ENCODE measurements around the gene RAB40A. TPM values are rescaled to one million over a fixed set of nuclear protein-coding genes. Genes with fewer than 3 reads are reported as not detected.
A peak's percentile ranks its signal among the peaks of the same experiment; 100 is the strongest.

RAB40A gene
- total RNA-seq, 2 experiments from 2014 or later, result 0.18 to 0.58 TPM

DNA sequence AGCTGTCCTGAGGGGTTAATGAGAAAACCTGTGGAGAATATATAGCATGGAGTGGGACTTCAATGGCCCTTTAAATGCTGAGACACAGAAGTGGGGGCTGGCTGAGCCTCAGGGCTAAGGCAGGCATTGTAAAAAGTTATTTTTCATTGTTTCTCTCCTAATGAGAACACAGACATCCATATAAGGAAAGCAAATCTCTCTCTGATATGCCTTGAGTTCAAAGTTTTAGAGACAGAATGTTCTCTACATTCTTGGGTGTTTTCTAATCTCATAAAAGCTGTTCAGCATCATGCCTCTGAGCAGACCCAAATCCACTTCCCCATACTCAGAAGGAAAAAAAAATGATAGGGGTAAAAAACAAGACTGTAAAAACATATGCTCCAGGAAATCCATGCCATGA lies 16.8 kb upstream of the RAB40A start:
- DNase-seq (no peak), ATAC-seq (no peak)
- TF ChIP-seq, protein P1, sequence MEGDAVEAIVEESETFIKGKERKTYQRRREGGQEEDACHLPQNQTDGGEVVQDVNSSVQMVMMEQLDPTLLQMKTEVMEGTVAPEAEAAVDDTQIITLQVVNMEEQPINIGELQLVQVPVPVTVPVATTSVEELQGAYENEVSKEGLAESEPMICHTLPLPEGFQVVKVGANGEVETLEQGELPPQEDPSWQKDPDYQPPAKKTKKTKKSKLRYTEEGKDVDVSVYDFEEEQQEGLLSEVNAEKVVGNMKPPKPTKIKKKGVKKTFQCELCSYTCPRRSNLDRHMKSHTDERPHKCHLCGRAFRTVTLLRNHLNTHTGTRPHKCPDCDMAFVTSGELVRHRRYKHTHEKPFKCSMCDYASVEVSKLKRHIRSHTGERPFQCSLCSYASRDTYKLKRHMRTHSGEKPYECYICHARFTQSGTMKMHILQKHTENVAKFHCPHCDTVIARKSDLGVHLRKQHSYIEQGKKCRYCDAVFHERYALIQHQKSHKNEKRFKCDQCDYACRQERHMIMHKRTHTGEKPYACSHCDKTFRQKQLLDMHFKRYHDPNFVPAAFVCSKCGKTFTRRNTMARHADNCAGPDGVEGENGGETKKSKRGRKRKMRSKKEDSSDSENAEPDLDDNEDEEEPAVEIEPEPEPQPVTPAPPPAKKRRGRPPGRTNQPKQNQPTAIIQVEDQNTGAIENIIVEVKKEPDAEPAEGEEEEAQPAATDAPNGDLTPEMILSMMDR (IDR thresholded peaks at IDR 0.05), result no peak
- CTCF ChIA-PET, result interaction anchor here (1.5 kb wide), 1 partner anchor 135 kb away, joined by 3 read pairs; no protein-coding TSS in a partner anchor
- Mint-ChIP-seq H3K36me3 (ENCODE audit: low read depth) (no peaks in the 10 kb centered on the region), H3K4me3 (no peak overlapping the region), H3K9me3 (no peaks in the 10 kb centered on the region), H3K27ac (no peak overlapping the region), H3K27me3 (no peaks in the 10 kb centered on the region), H3K4me1 (ENCODE audit: low read depth) (peaks cover 3% of the 10 kb centered on the region)
- POLR2A ChIA-PET, result no interaction called here
- intact Hi-C loops (cut with micrococcal nuclease), result loop anchor here (10.0 kb wide), 1 partner anchor 149 kb away; the partner anchor contains the start of gene MORF4L2

DNA sequence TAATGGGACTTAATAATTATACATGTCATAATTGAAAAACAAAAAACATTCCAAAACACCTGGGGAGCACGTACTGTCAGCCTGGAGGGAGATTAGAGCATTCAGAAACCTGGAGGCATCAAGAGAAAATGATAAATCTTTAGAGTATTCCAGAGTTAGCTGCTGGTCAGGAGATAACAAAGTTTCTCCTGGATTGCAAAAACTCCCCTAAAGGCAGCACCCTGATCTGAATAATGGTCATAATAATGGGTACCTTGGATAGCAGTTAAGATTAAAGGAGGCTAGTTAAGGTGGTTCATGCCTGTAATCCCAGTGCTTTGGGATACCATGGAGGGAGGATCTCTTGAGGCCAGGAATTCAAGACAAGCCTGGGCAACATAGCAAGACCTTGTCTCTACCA lies 15.9 kb upstream of the RAB40A start:
- Mint-ChIP-seq H3K36me3 (ENCODE audit: low read depth) (no peaks in the 10 kb centered on the region), H3K9me3 (no peaks in the 10 kb centered on the region), H3K27ac (no peak overlapping the region), H3K4me3 (no peak overlapping the region), H3K27me3 (no peaks in the 10 kb centered on the region), H3K4me1 (ENCODE audit: low read depth) (peaks cover 3% of the 10 kb centered on the region)
- CTCF ChIA-PET, result interaction anchor here (1.5 kb wide), 1 partner anchor 136 kb away, joined by 3 read pairs; no protein-coding TSS in a partner anchor
- TF ChIP-seq, protein P1 (IDR thresholded peaks at IDR 0.05), result no peak
- DNase-seq (no peak), ATAC-seq (no peak)
- POLR2A ChIA-PET, result no interaction called here
- intact Hi-C loops (cut with micrococcal nuclease), result loop anchor here (10.0 kb wide), 1 partner anchor 150 kb away; the partner anchor contains the start of gene MORF4L2

DNA sequence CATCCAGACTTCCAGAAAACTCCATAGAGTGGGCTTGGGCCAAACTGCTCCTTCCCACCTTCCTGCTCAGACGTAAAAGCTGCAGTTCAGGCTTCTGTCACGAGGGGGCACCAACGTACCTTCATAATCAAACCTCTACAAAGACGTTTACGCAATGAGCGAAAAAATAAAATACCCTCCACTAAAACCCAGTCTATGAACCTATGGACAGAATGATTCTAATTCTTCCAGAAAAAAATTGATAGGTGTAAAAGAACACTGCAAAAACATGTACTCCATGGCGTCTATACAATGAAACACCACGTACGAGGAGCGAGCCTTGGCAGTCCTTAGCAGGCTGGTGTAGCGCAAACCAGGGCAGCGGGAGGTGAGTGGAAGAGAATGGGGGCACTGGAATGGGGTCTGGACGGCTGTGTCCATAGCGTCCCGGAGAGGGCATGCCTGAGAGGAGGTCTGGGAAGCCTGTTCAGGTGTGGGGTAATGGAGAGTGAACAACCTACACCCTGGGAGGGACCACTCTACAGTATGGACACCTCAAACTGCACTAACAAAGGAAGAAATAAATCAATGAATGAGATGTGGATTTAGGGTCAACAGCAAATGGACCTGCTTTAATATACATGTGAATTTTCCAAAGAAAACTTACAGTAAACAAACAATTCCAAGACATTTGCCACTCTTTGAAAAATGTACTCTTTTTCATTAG lies 14.4 kb upstream of the RAB40A start:
- peak; percentile 74 for ATAC-seq

DNA sequence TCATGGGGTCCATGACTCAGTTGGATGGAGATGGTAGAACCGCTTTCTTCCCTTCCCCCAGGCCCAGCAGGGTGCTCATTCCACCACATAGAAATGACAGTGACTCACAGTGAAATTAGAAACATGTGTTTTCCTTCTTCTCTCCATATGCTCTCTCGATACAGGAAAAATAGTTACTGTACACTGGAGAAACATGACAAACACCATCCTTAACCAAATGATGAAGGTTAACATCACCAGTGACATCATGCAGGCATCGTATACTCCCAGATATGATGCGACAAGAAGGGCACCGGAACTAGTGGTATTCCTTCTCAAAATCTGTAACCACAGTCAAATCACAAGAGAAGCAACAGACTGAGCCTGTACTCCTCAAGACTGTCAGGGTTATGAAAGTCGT lies 11.7 kb upstream of the RAB40A start:
- intact Hi-C loops (cut with micrococcal nuclease), result loop anchor here (5.0 to 10.0 kb wide), 2 partner anchors 154 to 286 kb away; partner anchors contain the start of gene MORF4L2
- TF ChIP-seq, protein P1 (IDR thresholded peaks at IDR 0.05), result no peak
- H3K9me3 Mint-ChIP-seq, result no peaks in the 10 kb centered on the region
- no peaks in the 10 kb centered on the region for H3K27me3 Mint-ChIP-seq
- H3K36me3 Mint-ChIP-seq (ENCODE audit: low read depth), result no peaks in the 10 kb centered on the region
- ATAC-seq (no peak), DNase-seq (no peak)
- POLR2A ChIA-PET, result no interaction called here
- CTCF ChIA-PET, result no interaction called here
- no peak overlapping the region for H3K27ac Mint-ChIP-seq
- H3K4me1 Mint-ChIP-seq (ENCODE audit: low read depth), result peaks cover 3% of the 10 kb centered on the region
- no peak overlapping the region for H3K4me3 Mint-ChIP-seq

More for the DNA sequence above, 14.4 kb upstream of the RAB40A start:
- peak; percentile 84 for DNase-seq
- H3K36me3 Mint-ChIP-seq (ENCODE audit: low read depth), result no peaks in the 10 kb centered on the region
- ChIA-PET POLR2A (no interaction called here), CTCF (interaction anchor here (0.7 to 2.1 kb wide), 16 partner anchors 9 to 299 kb away, joined by 3 to 12 read pairs (median 3); partner anchors contain the start of genes RAB9B and TMEM31)
- TF ChIP-seq, protein P1 (IDR thresholded peaks at IDR 0.05), result peak; percentile 67
- peak overlapping the region; percentile 43 for H3K4me3 Mint-ChIP-seq
- peaks cover 3% of the 10 kb centered on the region for H3K4me1 Mint-ChIP-seq (ENCODE audit: low read depth)
- H3K27ac Mint-ChIP-seq, result no peak overlapping the region
- no peaks in the 10 kb centered on the region for H3K9me3 Mint-ChIP-seq
- intact Hi-C loops (cut with micrococcal nuclease), result loop anchor here (5.0 to 10.0 kb wide), 2 partner anchors 151 to 284 kb away; partner anchors contain the start of gene MORF4L2
- no peaks in the 10 kb centered on the region for H3K27me3 Mint-ChIP-seq

DNA sequence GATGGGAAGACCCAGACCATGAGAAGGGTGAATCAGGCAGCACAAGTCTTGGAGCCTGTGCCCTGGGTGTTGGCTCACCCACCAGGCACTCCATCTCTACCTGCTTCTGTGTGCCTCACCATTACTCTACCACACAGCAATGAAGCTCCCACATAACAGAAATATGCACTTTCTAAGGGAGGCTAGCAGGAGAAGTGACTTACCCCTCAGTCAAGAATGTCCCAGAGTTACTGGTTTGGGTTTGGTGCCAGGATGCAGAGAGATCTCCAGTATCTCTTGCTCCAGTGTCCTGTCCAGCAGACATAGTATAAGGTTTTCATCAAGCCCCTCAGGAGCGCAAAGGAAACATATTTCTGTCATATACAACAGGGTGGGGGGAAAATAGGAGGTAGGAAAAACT lies 11.3 kb upstream of the RAB40A start:
- no peak for ATAC-seq
- TF ChIP-seq, protein P1 (IDR thresholded peaks at IDR 0.05), result no peak
- no peaks in the 10 kb centered on the region for H3K27me3 Mint-ChIP-seq
- POLR2A ChIA-PET, result no interaction called here
- no peaks in the 10 kb centered on the region for H3K9me3 Mint-ChIP-seq
- H3K27ac Mint-ChIP-seq, result no peak overlapping the region
- CTCF ChIA-PET, result no interaction called here
- H3K4me3 Mint-ChIP-seq, result no peak overlapping the region
- no peaks in the 10 kb centered on the region for H3K36me3 Mint-ChIP-seq (ENCODE audit: low read depth)
- intact Hi-C loops (cut with micrococcal nuclease), result loop anchor here (5.0 to 10.0 kb wide), 2 partner anchors 154 to 287 kb away; partner anchors contain the start of gene MORF4L2
- no peak for DNase-seq
- peaks cover 3% of the 10 kb centered on the region for H3K4me1 Mint-ChIP-seq (ENCODE audit: low read depth)
